G401 (cell line): Measurements from ENCODE around the gene WNT5A. TPM values are rescaled to one million over a fixed set of nuclear protein-coding genes. Genes with fewer than 3 reads are reported as not detected.
"Not testable (repeated sequence)": the region's sequence is repeated elsewhere in the genome, so short reads cannot be mapped to it uniquely, and the experiment has no call there.

ENCODE experiments used
- DNase-seq: peaks from one replicate; pipeline ENCODE4 v3.0.0-alpha.2; 2015; ENCODE audit warnings: low spot score
- in situ Hi-C: cut with HindIII; loops from 2 replicates; pipeline ENCODE4 v1.10.0; 2016; ENCODE audit warnings: low sequenced_read_pairs, mixed read lengths
- total RNA-seq: library from RNA; depleted of rRNA; stranded (reverse); fragments of >200 nt; shearing (Covaris generic); gene quantifications from 2 replicates; pipeline ENCODE4 v1.2.3, GENCODE V29; 2014

WNT5A gene
- total RNA-seq, 1 experiment from 2014 or later = 16.4 TPM

DNA sequence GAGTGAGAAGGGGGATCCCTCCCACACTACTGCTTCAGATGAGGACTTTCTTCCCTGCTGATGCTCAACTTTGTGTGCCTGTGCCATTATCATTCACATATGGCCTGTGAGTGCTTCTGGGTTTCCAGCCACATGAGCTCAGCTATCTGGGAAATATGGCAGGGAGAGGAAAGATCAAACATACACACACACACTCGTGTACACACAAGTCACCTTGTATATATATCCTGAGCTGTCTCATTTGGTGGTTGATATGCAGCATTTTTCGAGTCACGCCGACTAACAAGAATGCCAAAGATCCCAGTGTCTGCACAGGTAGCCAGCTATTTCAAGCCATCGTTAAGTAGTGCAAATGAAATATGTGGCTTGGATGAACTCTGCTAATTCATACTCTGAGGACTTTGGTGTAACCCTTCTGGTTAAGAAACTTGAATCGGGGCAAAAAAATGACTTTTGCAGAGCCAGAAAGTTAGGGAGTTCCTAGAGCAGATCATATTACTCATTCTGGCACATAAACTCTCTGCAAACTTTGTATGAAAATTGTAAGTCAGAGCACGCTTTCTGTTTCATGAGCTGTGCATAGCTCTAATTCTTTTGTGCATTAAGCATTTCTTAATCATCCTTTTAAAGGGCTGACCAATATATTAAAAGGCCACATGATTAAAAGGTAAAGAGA, 24.9 kb upstream of the WNT5A start:
- in situ Hi-C loops = no loop called here

DNA sequence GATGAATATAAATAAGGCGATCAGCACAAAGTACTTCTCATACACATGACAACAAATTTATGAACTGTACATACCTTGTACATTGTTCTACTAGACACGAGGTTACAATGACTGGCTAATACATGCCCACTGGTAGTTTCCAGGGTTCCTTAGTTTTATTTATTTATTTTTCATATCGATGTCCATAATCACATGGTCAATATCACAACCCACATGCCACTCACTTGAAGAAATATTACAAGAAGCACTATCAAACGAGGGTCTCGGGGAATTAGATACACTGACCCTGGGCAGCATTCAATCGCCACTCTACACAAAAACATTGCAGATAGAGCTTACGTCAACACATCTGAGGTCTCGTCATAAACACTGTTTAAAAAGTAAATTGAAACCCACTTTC, 21.2 kb upstream of the WNT5A start:
- in situ Hi-C loops = no loop called here
- DNase-seq = no peak

More for the DNA sequence above, 24.9 kb upstream of the WNT5A start:
- no peak for DNase-seq

DNA sequence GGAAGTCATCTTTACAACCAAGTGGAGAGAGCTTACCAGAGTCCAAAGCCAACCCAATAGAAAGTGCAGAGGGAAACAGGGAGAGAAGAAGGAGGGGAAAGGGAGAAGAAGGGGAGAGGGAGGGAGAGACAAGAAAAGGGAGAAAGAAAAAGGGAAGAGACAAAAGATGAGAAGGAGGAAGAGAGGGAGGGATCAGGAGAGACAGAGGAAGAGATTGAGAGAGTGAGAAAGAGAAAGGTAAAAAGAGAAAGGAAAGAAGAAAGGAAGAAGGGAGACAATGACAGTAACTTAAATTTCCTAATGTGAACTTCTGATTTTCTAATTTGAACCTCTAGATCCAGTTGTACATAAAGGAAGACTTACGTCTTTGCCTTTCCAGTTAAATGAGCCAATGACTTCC, 20.7 kb upstream of the WNT5A start:
- DNase-seq = no peak
- in situ Hi-C loops = no loop called here

DNA sequence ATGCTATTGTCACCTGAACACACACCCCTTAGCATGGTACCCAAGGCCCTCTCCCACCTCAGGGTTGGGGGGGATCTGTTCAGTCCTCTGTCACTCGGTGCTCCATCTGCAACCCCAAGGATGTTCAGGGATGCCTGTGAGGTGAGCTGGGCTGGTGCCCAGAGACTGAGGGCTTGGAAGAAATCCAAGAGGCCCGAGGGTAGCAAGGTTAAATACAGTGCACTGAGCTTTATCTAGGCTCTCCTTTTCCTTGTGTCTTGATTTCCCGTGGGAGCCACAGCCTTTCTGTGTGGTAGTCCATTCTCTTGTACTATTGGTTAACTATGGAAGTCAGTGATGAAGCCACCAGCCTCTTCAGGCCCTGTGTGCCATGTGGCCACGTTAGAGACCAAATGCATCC, 18.7 kb upstream of the WNT5A start:
- in situ Hi-C loops = no loop called here
- DNase-seq = no peak

DNA sequence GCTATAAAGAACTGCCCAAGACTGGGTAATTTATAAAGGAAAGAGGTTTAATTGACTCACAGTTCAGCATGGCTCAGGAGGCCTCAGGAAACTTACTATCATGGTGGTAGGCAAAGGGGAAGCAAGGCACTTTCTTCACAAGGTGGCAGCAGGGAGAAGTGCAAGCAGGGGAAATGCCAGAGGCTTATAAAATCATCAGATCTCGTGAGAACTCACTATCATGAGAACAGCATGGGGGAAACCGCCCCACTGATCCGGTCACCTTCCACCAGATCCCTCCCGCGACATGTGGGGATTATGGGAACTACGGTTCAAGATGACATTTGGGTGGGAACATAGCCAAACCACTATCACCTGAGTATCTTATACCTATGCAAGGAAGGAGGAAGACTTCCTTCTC, 18.0 kb upstream of the WNT5A start:
- in situ Hi-C loops, DNase-seq: not testable (repeated sequence)

DNA sequence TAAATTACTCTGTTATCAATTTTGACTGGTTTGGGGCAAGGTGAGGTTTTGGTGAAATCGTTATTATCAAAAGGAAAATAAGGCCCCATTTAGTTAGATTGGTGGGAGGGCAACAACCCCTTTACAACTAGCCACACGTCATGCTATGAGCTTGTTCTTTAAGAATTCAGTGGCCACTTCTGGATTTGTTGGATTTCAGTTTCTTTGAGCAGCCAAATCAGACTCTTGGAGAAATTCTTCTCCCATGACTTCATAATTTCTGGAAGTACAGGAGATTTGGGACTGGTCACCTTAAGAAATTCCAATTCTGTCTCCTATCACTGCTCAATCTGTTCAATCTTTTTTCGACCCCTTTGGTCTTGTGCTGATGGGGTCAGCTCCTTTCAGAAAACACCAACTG, 14.8 kb upstream of the WNT5A start:
- in situ Hi-C loops = no loop called here

DNA sequence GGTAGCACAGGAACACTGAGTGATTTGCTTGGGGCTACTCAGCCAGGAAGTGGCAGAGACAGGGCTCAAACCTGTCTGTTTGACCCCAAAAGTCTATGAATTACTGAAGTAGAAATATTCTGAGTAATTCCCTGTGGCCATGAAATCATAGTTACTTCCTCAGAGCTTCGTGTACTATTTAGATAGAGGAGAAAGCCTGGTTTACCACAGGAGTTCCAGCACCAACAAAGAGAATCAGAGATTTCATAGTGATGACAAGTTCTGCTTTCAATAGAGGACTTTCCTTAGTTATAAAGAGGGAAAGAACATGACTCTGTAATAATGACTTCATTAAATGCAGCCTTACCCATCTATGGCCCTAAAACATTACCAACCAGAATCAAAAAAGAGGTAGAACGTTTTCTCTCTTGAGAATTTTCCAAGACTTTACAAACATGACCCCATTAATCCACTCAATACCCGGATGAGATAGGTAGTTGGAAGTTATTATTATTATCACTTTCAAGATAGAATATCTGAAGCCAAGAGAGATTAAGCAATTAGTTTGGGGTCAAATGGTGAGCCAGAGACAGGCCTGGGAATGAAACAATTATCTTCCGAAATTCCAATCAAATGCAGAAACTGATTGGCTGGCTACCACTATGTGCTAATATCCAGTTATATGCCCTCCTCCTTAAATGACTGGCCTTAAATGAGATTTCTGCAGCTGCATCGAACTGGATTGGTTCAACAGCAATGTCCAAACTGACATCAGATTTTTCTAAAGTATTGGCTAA, 13.6 kb upstream of the WNT5A start:
- DNase-seq = no peak
- in situ Hi-C loops = no loop called here

More for the DNA sequence above, 14.8 kb upstream of the WNT5A start:
- DNase-seq = no peak

DNA sequence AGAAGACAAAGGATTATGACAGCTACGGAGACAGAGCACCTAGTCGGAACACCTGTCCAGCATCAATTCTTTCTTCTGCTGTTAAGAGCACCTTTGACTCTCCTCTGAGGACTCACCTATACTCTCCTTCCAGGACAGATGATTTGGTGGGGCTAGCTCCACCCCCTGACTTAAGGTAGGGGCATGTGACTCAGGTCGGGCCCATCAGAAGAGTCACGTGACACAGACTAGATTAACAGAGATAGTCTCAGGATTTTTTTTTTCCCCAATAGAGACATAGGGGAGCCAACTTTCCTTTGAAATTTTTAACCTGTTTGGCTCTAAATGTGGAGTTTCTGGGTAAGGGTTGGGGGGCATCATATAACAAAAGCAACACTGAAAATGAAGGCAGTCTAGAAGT, 11.4 kb upstream of the WNT5A start:
- in situ Hi-C loops = no loop called here
- DNase-seq = no peak

DNA sequence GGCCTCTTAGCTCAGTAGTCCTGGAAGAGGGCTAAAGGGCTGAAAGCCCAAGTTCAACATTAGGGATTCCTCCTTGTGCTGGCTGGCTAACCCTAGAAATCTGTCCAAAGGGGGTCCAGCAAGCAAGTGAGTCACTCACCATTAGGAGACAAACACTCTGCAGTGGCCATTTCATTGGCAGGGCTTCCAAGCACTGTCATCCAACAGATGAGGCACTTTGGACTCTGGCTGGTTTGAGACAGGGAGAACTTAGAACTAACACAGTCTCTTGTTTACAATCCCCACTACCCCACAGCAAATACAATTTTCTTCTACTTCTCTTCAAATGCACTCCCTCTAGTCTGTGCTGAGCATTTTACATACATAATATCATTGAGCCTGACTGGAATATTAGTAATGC, 10.1 kb upstream of the WNT5A start:
- no peak for DNase-seq
- in situ Hi-C loops = no loop called here

DNA sequence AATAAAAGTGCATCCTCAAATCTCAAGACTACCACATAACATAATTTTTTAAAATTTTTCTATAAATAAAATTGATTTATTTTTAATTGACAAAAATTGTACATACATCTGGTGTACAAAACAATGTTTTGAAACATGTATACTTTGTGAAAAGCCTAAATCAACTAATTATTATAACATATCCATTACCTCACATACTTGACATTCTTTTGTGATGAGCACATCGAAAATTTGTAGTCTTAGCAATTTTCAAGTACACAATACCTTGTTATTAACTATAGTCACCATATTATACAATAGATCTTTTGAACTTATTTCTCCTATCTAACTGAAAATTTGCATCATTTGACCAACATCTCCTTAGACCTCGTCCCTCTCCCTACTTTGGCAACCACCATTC, 7.9 kb upstream of the WNT5A start:
- in situ Hi-C loops = no loop called here

DNA sequence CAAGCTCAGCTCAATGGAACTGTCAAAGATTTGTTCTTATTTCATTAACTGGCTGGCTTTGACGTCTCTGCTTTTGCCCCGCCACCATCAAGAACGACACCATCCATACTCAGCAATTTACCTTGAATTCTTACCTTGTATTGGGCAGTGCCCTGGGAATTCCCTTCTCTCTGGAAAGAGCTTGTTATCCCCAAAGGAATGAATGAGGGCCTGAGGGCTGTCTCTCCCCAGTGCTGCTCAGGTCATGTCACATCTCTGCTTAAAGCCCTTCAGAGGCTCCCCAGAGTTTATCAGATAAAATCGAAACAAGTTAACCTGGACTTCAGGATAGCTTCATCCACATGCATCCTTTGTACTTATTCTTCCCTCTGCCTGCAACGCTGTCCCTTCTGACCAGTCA, 5.9 kb upstream of the WNT5A start:
- no peak for DNase-seq
- in situ Hi-C loops = no loop called here

More for the DNA sequence above, 7.9 kb upstream of the WNT5A start:
- DNase-seq = no peak

DNA sequence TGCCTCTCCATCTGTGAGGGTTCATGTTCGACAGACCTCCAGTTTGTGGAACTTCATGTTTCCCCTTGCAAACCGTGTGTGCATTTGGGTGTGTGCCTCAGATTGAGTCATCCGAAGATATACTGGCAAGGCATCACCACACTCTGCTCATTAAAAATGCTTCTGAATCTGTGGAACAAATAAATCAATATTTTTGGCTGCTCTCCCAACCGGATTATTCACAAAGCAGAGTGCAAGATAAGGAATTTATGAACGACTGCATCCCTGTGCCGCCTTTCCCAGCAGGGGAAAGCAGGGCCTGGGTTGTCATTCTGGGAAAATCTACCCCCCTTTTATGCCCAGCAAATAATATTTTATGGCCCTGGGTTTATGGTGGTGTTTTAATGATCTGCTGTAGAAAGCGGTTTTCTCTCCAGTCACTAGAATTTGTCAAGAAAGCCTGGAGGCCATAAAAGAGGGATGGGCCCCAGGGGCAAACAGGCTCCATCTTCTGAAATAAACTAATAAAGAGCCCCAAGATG, 4.2 kb upstream of the WNT5A start:
- in situ Hi-C loops = no loop called here

DNA sequence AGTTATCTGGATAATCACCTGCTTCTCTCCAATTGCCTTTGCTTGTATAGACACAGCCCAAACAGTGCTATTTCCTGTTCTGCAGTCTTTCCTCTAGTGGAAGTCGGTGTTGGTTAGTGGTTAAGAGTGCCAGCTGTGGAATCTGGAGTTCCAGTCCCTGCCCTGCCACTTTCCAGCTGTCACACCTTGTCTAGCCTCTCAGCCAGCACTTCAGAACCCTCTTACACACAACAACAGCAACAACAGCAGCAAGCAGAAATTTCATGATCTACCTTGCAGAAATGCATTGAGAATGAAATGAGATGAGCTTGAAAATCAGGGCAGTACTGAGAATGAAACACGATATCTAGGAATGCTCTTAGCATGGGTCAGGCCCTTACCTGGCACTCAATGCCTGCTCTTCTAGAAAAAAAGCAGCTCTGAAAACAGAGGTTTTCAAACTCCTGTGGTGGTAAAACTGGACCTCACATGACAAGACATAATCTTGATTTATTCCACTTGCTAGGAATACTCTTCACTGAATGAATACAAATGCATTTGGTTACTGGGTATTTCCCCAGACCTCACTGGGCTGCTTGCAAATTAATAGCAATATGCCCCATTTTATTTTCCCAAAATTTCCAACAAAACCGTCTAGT, 3.3 kb upstream of the WNT5A start:
- in situ Hi-C loops = no loop called here
- no peak for DNase-seq

More for the DNA sequence above, 4.2 kb upstream of the WNT5A start:
- DNase-seq = no peak

DNA sequence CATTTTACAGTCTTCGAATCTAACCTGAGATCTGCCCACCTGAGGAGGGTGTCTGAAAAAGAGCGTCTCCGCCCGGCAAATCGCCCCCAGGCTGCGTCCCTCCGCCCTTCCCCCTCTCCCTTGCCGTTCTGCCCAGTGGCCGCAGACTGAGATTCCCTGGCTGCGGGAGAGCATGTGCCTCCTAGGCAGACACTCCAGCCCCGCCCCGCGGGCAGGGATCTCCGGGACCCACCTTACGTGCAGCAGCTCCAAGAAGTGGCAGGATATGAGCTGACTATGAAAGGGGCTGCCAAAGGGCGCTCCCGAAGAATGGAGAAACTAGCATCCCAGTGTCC, 2.7 kb upstream of the WNT5A start:
- in situ Hi-C loops = no loop called here
- DNase-seq = no peak

DNA sequence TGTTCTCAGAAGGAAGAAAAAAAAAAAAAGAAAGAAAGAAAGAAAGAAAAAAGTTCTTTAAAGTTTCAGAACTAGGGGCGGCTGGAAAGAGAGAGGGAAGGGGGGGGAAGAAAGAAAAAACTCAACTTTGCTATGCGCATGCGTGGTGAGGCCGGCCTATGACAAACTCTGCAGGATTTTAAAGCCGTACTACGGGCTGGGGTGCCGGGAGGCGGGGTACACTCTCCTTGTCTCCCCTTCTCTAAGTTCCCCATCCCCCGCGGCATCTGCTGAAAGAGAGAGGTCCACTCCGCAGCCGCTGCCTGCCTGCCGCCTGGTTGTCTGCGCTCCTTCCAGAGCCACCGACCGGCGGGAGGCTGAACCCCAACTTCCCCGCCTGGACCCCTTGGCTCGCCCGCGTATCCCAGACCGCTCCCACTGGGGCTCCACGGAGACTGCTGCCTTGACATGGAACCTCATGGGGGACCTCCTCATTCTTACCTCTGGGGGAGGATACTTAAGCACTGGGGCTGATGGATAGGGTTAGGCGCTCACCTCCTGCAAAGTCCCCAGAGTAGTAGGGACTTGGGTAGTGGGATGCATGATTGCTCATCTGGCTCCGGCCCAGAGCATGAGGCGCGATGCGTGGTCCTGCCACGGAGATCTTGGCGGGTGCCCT, 1.4 kb upstream of the WNT5A start:
- peak; percentile 57 for DNase-seq
- in situ Hi-C loops = no loop called here

DNA sequence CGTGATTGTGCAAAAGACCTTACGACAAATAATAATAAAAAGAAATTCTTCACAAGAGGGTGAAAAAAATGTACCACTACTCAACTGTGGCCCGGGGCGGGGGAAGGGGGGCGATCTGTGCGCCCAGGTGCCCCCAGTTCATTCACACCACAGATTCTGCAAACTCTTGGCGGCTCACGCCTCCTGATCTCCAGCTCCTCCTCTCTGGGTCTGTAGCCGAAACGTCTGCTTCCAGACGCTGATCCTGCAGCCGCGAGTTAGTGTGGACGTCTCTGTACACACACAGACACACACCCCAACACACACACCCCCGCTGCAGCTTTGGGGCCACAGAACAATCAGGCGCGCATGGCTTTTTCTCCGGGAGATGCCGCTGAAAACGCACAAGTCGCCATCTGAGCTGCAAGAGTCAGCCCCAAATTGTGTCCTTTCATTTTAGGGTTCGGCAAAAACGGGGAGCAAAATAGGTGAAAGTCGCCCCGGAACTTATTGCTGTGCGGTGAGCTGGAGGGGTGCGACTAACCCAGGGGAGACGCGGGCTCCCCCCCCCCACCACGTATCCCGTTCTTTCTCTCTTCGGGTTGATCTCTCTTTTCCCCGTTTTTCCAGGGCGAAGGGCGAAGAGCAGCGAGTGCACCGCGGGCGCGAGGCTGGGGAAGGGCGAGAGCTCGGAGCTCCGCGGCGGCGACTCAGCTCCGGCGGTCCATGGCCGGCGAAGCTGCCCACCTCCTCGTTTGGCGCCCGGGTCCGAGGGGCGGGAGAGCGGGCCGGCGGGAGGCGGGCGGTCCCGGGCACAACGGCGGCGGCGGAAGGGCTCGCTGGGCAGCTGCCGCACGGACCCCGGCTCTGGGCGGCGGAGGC, 505 bp upstream of the WNT5A start:
- in situ Hi-C loops = no loop called here
- peak; percentile 43 for DNase-seq

DNA sequence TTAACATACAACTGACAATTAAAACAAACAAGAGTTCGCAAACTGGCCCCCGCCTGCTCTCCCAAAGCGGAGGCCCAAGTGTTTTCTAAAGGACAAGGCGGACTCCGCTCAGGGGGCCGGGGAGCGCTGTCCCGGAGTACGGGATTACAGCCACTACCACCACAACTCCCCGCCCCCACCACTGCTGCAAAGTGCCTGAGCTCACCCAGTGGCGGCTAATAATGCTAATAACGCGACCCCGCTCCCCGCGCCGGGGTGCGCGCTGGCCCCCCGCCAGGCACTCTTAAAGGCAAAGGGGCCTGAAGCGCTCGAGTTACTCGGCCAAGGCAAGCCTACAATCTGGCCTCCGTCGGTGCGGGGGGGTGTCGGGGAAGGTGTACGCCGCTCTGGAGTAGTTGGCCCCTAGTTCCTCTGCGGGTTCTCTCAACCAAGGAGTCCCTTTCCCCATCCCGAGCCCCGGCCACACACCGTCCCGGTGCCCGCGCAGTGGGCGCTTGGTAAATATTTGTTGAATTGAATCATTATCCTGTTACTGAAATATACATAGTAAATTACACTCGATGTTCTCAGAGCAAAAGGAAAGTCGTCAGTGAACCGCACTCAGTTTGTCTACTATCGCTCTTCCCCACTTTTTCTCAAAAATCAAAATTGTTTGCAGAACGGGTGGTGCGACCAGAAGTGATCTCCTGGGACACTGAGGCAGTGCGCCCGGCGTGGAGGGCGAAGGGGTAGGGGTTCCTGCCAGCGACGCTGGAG, 827 bp downstream of the WNT5A start:
- DNase-seq = peak; percentile 30

More for the DNA sequence above, 827 bp downstream of the WNT5A start:
- in situ Hi-C loops = no loop called here
